A549 (cell line): Measurements from ENCODE around the gene THADA. TPM values are rescaled to one million over a fixed set of nuclear protein-coding genes. Genes with fewer than 3 reads are reported as not detected.

Experiments
- ATAC-seq, 2 experiments: fragments of 200-7000 bp in 1 of 2; fragments of >200 bp in 1 of 2; cut with Nextera tagmentation in 1 of 2; cut with Tn5 transposase in 1 of 2; 3 replicates each; pipeline versions ENCODE4 v1.8.0 to v1.9.1; 2018 to 2020; ENCODE audit warnings: mild to moderate bottlenecking in 1 of 2, moderate library complexity in 1 of 2
- CTCF ChIA-PET: fragments of 300-600 bp; sonication (Branson Sonifier 250); formaldehyde crosslinking; extraction: SDS; loops from one replicate; lab custom pipeline; 2021; ENCODE audit warnings: antibody characterized with exemption, inconsistent platforms; lab: Yijun Ruan, JAX
- POLR2A ChIA-PET: fragments of 350-600 bp; formaldehyde crosslinking; extraction: SDS; loops from one replicate; lab custom pipeline; 2021; ENCODE audit warnings: antibody characterized with exemption, inconsistent platforms; lab: Yijun Ruan, JAX
- DNase-seq, 2 experiments: peaks; one replicate each; pipeline versions ENCODE4 v3.0.0 to v3.0.0-alpha.2; 2011 to 2016; ENCODE audit warnings: low read depth in 1 of 2, low spot score in 1 of 2
- FAIRE-seq: peaks from 2 replicates; lab custom pipeline; 2011; peaks lifted over from hg19 to GRCh38; lab: Jason Lieb, UNC
- H3K27ac ChIP-seq, 2 experiments: fragments of >200 bp; sonication (Bioruptor Twin); formaldehyde crosslinking; 3 replicates each; pipeline ENCODE4 v1.5.1; 2016 to 2017
- H3K4me1 ChIP-seq: fragments of >200 bp; sonication (Bioruptor Twin); formaldehyde crosslinking; 3 replicates; pipeline ENCODE4 v1.6.1; 2016
- H3K4me2 ChIP-seq: fragments of >200 bp; sonication (Bioruptor Twin); formaldehyde crosslinking; 3 replicates; pipeline ENCODE4 v1.6.1; 2016
- H3K4me3 ChIP-seq: fragments of >200 bp; sonication (Bioruptor Twin); formaldehyde crosslinking; 3 replicates; pipeline ENCODE4 v1.5.1; 2016
- H3K9me3 ChIP-seq: fragments of >200 bp; sonication (Bioruptor Twin); formaldehyde crosslinking; 3 replicates; pipeline ENCODE4 v1.6.1; 2016
- CHD2 ChIP-seq: fragments of 150-350 bp; IDR thresholded peaks from 2 replicates; pipeline ENCODE4 v1.6.1; 2014; ENCODE audit warnings: low read length; ENCODE audit not compliant: partially characterized antibody
- CTCF ChIP-seq: fragments of >200 bp; sonication (Bioruptor Twin); formaldehyde crosslinking; IDR thresholded peaks from 3 replicates; pipeline ENCODE4 v1.5.1; 2016
- EHMT2 ChIP-seq: fragments of 200-600 bp; sonication (generic); IDR thresholded peaks from 2 replicates; pipeline ENCODE4 v1.6.1; 2016; ENCODE audit warnings: antibody characterized with exemption, low read depth, mild to moderate bottlenecking, moderate library complexity
- GATA3 ChIP-seq: IDR thresholded peaks from 2 replicates; pipeline ENCODE4 v1.6.1; 2012; ENCODE audit warnings: borderline replicate concordance
- HEYL ChIP-seq: fragments of 250-450 bp; sonication (Bioruptor Pico); IDR thresholded peaks from 2 replicates; pipeline ENCODE4 v1.8.0; 2021; ENCODE audit warnings: mild to moderate bottlenecking, moderate library complexity
- HOXB13 ChIP-seq: fragments of 250-450 bp; sonication (Bioruptor Pico); IDR thresholded peaks from 2 replicates; pipeline ENCODE4 v1.5.0; 2020; ENCODE audit warnings: low read depth, mild to moderate bottlenecking, moderate library complexity
- JUN ChIP-seq, 2 experiments: fragments of >200 bp; sonication (Bioruptor Twin); formaldehyde crosslinking; IDR thresholded peaks; 2 replicates in 1 of 2; 3 replicates in 1 of 2; pipeline ENCODE4 v1.6.1; 2016 to 2017
- MYC ChIP-seq: IDR thresholded peaks from 2 replicates; pipeline ENCODE4 v1.6.1; 2012; ENCODE audit warnings: mild to moderate bottlenecking, inconsistent platforms, low read length, improper control_type of control experiment, borderline replicate concordance
- NR3C1 ChIP-seq: fragments of >200 bp; sonication (Bioruptor Twin); formaldehyde crosslinking; IDR thresholded peaks from 3 replicates; pipeline ENCODE4 v1.6.1; 2017
- POLR2A ChIP-seq: IDR thresholded peaks from 2 replicates; pipeline ENCODE4 v1.6.1; 2012; ENCODE audit warnings: mild to moderate bottlenecking, low read length
- RAD21 ChIP-seq, 2 experiments: fragments of >200 bp in 1 of 2; sonication (Bioruptor Twin) in 1 of 2; formaldehyde crosslinking in 1 of 2; IDR thresholded peaks in 1 of 2; conservative IDR thresholded peaks in 1 of 2; 2 replicates in 1 of 2; 3 replicates in 1 of 2; pipeline ENCODE4 v1.6.1; 2012 to 2018; ENCODE audit warnings: inconsistent platforms in 1 of 2
- REST ChIP-seq: fragments of 200-600 bp; sonication (generic); IDR thresholded peaks from 2 replicates; pipeline ENCODE4 v1.6.1; 2016; ENCODE audit warnings: antibody characterized with exemption, mild to moderate bottlenecking, moderate library complexity
- USF2 ChIP-seq: fragments of 450-650 bp; IDR thresholded peaks from 2 replicates; pipeline ENCODE4 v1.6.1; 2014; ENCODE audit warnings: antibody characterized with exemption
- ZNF302 ChIP-seq: fragments of 250-450 bp; sonication (Bioruptor Pico); IDR thresholded peaks from 2 replicates; pipeline ENCODE4 v1.9.0; 2021; ENCODE audit warnings: inconsistent platforms, mild to moderate bottlenecking, moderate library complexity
- ZSCAN20 ChIP-seq: fragments of 250-450 bp; sonication (Bioruptor Pico); IDR thresholded peaks from 2 replicates; pipeline ENCODE4 v1.8.0; 2022; ENCODE audit warnings: mild to moderate bottlenecking, moderate library complexity
- WGBS: methylation state at CpG from one replicate; pipeline ENCODE4 v1.1.6; 2017; ENCODE audit errors: missing lambda C conversion rate; 5-methylcytosine and 5-hydroxymethylcytosine counted together
- polyA plus RNA-seq, 4 experiments: library from polyadenylated mRNA; depleted of rRNA in 3 of 4; stranded (reverse); fragments of >200 nt; fragmentation: RNase III in 1 of 4; extraction: RNeasy Plus Mini Kit Qiagen cat#74134 plus additional on column Dnase treatment in 1 of 4; gene quantifications; 2 replicates in 3 of 4; 3 replicates in 1 of 4; pipeline ENCODE4 v1.2.3, GENCODE V29; 2011 to 2017

Gene THADA
- polyA plus RNA-seq, 2 of the 4 experiments (the other 2 are of a cell fraction) = 21.8 to 37.9 TPM

GRCh38 chr2:43280994-43281393 is 314.8 kb downstream of the THADA start:
- 45% methylated on average over 2 of the region's 2 CpGs for WGBS
- Histone ChIP-seq H3K27ac (no peak overlapping the region), H3K4me2 (no peak overlapping the region), H3K9me3 (peaks cover 17% of the 10 kb centered on the region), H3K4me3 (no peak overlapping the region), H3K4me1 (peaks cover 13% of the 10 kb centered on the region)
- ChIA-PET POLR2A (no interaction called here), CTCF (no interaction called here)
- no peak for ATAC-seq
- FAIRE-seq = no peak
- DNase-seq = no peak
- TF ChIP-seq JUN (IDR thresholded peaks at IDR 0.05) = no peak
- no peak for TF ChIP-seq HEYL (CRISPR knock-in tag)
- no peak for TF ChIP-seq ZNF302 (CRISPR knock-in tag)
- TF ChIP-seq RAD21 (conservative IDR thresholded peaks at IDR 0.05 in 1 of 2, IDR thresholded peaks at IDR 0.05 in 1 of 2) = no peak
- no peak for TF ChIP-seq NR3C1
- no peak for TF ChIP-seq ZSCAN20 (CRISPR knock-in tag)
- no peak for TF ChIP-seq CHD2
- no peak for TF ChIP-seq GATA3
- no peak for TF ChIP-seq EHMT2
- TF ChIP-seq POLR2A = no peak
- no peak for TF ChIP-seq REST
- no peak for TF ChIP-seq USF2
- TF ChIP-seq MYC = no peak

- POLR2A ChIA-PET = no interaction called here
- Histone ChIP-seq H3K4me2 (no peak overlapping the region), H3K4me1 (peaks cover 13% of the 10 kb centered on the region), H3K4me3 (no peak overlapping the region), H3K9me3 (peaks cover 5% of the 10 kb centered on the region), H3K27ac (no peak overlapping the region)
- ATAC-seq = no peak
- 87% methylated on average over 8 of the region's 8 CpGs for WGBS
- FAIRE-seq = no peak
- CTCF ChIA-PET = interaction anchor here (0.6 to 2.1 kb wide), 9 partner anchors 10 to 205 kb away, joined by 3 to 10 read pairs (median 3); no protein-coding TSS in a partner anchor
- DNase-seq = no peak
- TF ChIP-seq RAD21 (conservative IDR thresholded peaks at IDR 0.05 in 1 of 2, IDR thresholded peaks at IDR 0.05 in 1 of 2) (peak; percentile 28 to 47; a peak in 1 of 5 replicates), HOXB13 (no peak), CTCF (peak; percentile 26; the same call in 1 of the 3 replicates), USF2 (no peak)
Observed at GRCh38 chr2:43279317-43279840, 316.5 kb downstream of the THADA start.
